Bone marrow (tissue), 2 donors: ENCODE measurements around the gene SGK2.

Experiments
- DNase-seq, 2 donors: peaks; one replicate each; lab custom pipeline; 2025; lab: John Stamatoyannopoulos, UW

SGK2 gene

DNA sequence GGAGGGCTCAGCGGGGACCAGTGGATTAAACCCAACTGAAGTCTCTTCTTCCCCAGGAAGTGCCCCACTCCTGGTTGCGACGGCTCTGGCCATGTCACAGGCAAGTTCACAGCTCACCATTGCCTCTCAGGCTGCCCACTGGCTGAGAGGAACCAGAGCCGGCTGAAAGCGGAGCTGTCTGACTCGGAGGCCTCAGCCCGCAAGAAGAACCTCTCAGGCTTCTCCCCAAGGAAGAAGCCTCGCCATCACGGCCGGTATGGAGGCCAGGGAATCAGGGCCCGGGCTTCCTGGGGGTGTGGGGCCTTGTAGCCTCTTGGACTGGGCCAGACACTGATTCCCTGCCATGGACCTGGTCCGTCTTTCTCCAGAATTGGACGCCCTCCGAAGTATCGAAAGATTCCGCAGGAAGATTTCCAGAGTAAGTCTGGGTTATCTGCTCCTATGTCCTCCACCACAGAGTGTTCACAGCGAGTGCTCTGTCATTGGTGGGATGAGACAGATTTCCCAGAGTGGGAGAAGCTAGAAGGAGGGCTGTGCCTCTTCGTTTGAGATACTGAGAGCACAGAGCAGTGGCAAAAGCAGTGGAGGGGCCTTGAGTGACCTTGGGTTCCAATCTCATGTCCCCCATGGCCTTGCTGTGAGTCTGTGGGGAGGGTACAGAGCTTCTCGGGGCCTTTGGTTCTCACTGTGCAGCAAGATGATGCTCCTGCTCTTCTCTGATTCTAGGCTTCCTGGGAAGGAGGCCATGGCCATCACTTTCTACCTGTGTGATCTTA lies 22.6 kb upstream of the SGK2 start:
- DNase-seq: no peak

GRCh38 chr20:43536817-43537440 lies 21.9 kb upstream of the SGK2 start:
- no peak for DNase-seq

- peak in 1 of 2 donors; percentile 16 for DNase-seq
Observed at GRCh38 chr20:43537921-43538877, 20.6 kb upstream of the SGK2 start.

DNA sequence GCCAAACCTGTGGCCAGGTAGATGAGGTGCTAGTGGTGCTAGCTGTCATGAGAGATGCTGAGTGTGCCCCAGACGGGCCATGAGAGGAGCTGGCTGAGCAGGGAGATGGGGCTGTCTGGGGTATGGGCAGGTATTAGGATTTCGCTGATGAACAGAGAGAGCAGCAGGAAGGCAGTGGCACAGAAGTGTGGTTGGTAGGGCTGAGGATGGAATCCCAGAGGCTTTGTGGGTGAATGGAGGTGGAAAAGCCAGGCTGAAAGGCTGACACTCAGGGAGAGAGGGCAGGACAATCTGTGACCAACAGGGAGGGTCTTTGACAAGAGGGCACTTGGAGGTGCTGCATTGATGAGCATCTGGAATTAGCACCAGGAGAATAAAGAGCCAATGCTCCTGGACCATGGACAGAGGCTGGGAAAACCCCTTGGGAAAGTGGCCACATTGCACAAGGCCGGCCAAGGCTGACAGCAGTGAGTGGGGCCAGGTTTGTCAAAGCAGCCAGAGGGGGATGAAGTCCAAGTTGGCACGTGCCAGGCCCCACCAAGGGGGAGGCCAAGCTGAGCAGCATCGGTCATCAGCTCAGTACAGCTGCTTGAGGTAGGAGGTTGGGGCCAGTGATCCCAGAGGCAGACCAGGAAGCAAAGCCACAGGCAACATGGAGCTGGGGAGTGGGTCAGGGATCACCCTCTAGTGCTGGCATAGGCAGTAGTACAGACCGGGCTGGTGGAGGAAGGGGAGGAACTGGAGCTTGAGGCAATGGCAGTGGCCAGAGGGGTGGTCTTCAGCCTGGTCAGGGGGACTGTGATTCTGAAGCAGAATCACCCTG lies 19.7 kb upstream of the SGK2 start:
- DNase-seq: no peak

DNA sequence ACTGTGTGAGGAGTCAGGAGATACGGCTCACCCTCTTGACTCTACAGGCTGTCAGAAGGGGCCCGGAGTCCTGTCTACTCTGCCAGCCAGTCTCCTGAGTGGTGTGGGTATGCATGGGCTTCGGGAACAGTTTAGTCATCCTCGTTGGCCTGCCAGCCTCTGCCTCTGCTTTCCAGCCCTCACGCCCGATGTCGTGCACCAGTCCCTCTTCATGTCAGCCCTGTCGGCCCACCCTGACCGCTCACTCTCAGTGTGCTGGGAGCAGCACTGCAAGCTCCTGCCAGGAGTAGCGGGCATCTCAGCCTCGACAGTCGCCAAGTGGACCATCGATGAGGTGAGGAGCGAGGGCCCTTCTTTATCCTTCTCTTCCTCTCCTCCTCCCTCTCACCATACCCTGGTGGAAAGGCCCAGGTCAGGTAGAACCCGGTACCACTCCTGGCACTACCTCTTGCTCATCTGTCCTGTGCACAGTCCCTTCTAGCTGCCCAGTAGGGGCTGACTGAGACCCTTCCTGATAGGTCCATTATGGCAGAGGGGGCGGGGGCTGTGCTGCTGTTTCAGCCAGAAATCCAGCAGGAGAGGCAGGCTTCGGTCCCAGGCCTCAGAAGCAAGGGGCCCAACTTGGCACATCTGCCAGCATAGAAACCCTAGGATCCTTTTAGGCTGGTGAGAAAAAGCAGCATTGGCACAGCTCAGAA lies 18.7 kb upstream of the SGK2 start:
- DNase-seq: no peak

GRCh38 chr20:43540673-43541060 lies 18.2 kb upstream of the SGK2 start:
- DNase-seq: no peak

DNA sequence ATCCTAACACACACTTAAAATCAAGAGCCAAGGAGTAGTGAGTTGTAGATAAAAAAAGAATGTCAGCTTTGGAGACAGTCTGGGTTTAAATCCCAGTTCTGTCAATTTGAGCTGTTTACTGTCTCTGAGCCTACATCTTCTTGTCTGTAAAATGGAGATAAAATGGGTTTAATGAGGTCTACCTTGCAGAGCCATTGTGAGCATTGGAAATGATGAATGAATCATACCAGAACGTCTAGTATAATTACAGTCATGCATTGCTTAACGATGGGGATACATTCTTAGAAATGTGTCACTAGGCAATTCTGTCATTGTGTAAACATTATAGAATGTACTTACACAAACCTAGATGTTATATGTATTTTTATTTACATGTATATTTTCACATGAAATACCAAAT lies 17.6 kb upstream of the SGK2 start:
- DNase-seq: no peak

DNA sequence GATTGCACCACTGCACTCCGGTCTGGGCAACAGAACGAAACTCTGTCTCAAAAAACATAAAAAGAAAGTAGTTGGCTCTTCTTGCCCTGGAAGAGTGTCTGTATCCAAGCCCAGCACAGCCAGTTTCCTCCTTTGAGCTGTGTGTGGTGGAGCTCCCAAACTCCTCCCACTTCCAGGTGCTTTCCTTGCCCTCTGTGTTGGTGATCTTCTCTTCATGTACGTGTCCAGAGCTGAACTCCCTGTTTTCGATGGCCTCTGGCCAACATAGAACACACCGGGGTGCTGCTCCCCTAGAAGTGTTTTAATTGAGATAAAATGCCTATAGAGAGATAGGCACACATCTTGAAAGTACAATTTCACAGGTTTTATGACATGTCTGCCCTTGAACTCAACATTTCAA lies 16.7 kb upstream of the SGK2 start:
- no peak for DNase-seq

GRCh38 chr20:43542674-43543073 lies 16.2 kb upstream of the SGK2 start:
- DNase-seq: no peak

- DNase-seq: no peak
Observed at GRCh38 chr20:43543138-43543537, 15.7 kb upstream of the SGK2 start.

DNA sequence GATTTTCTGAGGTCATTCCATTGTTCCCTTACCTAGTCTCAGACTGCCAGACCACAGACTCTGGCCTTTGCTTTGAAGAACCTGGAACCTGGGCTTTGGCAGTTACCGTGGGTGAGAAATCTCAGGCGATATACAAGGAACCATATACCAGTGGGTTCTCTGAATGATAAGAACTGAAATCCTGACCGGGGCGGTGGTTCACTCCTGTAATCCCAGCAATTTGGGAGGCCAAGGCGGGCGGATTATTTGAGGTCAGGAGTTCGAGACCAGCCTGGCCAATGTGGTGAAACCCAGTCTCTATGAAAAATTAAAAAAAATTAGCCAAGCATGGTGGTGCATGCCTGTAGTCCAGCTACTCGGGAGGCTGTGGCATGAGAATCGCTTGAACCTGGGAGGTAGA lies 14.3 kb upstream of the SGK2 start:
- no peak for DNase-seq

DNA sequence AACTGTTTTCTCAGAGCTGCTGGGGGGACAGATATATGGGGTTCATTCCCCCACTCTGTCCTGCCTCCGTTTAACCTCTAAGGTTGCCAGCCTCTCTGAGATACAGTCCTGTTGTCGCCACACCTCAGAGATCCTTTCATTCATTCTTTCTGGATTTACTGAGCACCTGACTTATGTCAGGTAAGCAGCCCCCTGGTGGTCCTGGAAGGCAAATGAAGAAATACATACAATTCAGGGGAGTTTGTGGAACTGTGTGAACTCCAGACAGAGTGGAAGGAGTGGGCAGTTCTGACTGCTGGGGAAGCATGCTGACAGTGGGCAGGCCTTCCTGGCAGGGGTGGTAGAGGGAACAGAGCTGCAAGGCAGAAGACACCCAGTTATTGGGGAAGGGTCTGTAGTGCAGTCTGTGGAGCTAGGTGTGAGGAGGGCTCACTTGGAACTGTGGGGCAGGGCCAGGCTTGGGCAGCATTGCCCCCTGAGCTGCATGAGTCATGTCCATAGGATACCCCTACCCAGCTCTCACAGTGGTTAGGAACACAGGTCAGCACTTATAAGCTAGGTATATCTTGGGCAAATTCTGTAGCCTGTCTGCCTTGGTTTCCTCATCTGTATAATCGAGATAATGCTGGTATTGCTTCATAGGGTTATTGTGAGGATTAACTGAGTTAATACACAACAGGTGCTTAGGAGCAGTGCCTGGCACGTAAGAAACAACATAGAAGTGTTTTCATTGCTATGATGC lies 12.8 kb upstream of the SGK2 start:
- no peak for DNase-seq

DNA sequence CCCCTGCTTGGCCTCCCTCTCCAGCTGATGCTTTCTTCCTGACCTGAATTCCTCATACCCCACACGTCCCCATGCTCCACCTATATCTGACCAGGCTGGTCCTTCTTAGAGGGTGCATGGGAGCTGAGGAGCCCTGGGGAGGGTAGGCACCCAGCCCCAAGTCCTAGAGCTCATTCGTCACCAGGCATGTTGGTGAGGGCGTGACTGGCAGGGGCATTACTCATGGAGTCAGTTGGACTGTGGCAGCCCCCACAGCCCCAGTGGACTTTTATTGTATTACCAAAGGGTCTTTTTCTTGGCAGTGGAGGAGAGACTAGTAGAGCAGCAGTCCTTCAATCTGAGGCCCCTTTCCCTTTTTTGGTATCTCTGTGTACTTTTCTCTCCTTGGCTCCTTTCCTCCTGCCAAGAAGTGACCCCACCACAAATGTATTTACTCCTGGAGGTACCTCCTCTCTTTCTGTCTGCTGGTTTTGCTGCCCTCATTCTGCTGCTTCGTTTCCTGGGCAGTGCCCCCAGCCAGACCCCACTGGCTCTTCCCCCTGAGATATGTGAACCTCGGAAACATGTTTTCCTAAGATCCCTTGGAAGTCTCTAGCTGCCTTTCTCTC lies 10.4 kb upstream of the SGK2 start:
- DNase-seq: no peak

- no peak for DNase-seq
Observed at GRCh38 chr20:43549416-43550065, 9.3 kb upstream of the SGK2 start.

DNA sequence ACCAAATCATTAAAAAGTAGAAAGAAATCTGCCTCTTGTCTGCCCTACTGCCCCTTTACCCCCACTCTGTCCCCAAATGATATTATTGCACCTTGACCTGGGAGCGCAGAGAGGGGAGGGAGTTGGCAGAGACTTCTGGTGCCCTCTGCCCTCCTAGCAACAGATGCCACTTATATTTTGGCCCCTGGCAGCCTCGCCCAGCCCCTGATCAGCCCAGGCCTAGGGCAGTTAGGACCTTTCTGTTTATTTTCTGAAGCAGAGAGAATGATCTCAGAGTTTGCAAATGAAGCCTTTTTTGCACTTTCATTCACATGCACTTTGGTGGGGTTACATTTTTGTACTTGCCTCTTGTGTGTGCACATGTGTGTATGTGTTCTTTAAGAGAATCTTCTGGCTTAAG lies 8.4 kb upstream of the SGK2 start:
- no peak for DNase-seq

DNA sequence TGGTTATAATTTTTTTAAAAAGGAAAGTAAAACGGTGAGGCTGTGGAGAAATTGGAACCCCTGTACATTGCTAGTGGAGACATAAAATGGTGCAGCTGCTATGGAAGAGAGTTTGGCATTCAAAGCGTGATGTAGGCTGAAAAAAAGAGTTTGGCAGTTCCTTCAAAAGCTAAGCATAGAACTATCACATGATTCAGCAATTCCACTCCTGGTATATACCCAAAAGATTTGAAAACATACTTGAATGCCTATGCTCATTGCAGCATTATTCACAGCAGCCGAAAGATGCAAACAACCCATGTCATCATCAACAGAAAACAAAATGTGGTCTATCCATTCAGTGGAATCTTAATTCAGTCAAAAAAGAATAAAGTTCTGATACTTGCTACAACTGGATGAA lies 4.5 kb upstream of the SGK2 start:
- DNase-seq: no peak

DNA sequence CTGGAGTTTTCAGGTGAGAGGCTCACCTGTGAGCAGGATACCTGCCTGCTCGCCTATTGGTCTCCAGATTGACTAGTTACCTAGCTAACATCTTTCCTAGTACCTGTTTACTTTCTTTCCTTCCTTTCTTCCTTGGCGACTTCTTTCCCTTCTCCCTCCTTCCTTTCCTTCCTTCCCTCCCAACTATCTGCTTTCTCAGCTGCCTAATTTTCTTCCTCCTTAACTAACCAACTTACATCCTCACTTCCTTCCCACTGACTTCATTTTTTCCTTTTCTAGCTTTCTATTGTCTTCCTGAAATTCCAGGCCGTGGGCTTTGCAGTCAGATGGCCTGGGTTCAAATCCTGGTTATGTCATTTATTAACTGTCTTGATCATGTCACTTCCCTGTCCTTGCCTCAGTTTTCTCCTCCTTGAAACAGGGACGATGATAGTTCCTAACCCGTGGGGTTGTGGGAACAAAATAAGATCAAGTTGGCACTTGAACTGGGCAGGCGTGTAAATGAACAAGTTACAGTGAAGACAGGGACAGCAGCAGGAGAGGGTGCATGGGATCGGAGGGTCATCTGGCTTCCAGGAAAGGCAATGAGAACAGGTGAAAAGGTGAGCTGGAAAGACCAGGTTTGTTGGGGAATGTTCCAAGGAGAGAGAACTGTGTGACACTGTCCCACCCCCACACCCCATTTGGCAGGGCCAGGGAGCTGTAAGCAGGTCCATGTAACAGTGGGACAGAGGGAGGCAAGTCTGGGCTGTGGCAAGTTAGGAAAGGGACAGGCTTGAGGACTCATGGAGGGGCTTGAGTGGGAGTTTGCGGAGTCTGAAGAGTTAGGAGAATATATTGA lies 540 bp downstream of the SGK2 start:
- DNase-seq: no peak

- DNase-seq: no peak
Observed at GRCh38 chr20:43560974-43561373, 2.1 kb downstream of the SGK2 start.

DNA sequence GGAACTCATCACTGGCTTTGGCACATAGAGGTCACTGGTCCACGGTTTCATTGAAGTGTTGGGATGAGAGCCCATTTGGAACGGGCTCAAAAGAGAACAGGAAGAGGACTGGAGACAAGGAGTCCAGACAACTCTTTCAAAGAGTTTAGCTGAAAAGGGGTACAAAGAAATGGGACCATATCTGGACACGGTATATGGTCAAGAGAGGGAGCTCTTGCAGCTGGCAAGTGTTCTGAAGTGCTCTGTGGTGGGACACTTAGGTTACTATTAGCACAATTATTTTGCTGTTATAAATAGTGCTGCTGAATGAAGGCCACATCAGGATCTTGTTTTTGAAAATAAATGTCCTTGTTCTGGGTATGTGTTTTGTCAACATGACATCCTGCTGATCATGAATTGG lies 4.6 kb downstream of the SGK2 start:
- no peak for DNase-seq
